NCI-H2029 treated with DMSO at 0.1 percent for 48 hours (cell line): ENCODE data around the gene CHST8.
"Not testable (repeated sequence)": the region's sequence is repeated elsewhere in the genome, so short reads cannot be mapped to it uniquely, and the experiment has no call there.

Source experiments
- DNase-seq: peaks from one replicate; lab custom pipeline; 2025; lab: John Stamatoyannopoulos, UW

The CHST8 gene

GRCh38 chr19:33812388-33813330, 190.9 kb downstream of the CHST8 start:
- no peak for DNase-seq

GRCh38 chr19:33813391-33814101, 191.8 kb downstream of the CHST8 start:
- no peak for DNase-seq

GRCh38 chr19:33814181-33815165, 192.7 kb downstream of the CHST8 start:
- no peak for DNase-seq

GRCh38 chr19:33815380-33816340, 193.9 kb downstream of the CHST8 start:
- DNase-seq = no peak

- no peak for DNase-seq
Measured at GRCh38 chr19:33818411-33818810, 196.7 kb downstream of the CHST8 start.

GRCh38 chr19:33819078-33819477, 197.3 kb downstream of the CHST8 start:
- DNase-seq = not testable (repeated sequence)

GRCh38 chr19:33819506-33819879, 197.7 kb downstream of the CHST8 start:
- DNase-seq = no peak

GRCh38 chr19:33819880-33820781, 198.4 kb downstream of the CHST8 start:
- no peak for DNase-seq

- no peak for DNase-seq
Measured at GRCh38 chr19:33821871-33822270, 200.1 kb downstream of the CHST8 start.
